Mesendoderm (in vitro differentiated cells): ENCODE data around the gene ENPP5.
A peak's percentile ranks its signal among the peaks of the same experiment; 100 is the strongest.
"Not testable (repeated sequence)": the region's sequence is repeated elsewhere in the genome, so short reads cannot be mapped to it uniquely, and the experiment has no call there.

ENCODE experiments used
- DNase-seq: peaks from one replicate; pipeline ENCODE4 v3.0.0; 2013
- H2AK5ac ChIP-seq: 2 replicates; pipeline ENCODE4 v1.6.1; 2013; ENCODE audit warnings: low read length, inconsistent platforms
- H2BK120ac ChIP-seq: 2 replicates; pipeline ENCODE4 v1.6.1; 2013; ENCODE audit warnings: low read depth, mild to moderate bottlenecking, low read length, moderate library complexity, mixed read lengths
- H2BK15ac ChIP-seq: replicated peaks from 2 replicates; pipeline ENCODE4 v1.6.1; 2013; ENCODE audit warnings: low read depth, mild to moderate bottlenecking, moderate library complexity
- H2BK5ac ChIP-seq: 2 replicates; pipeline ENCODE4 v1.6.1; 2013; ENCODE audit warnings: low read length, inconsistent platforms
- H3K18ac ChIP-seq: 2 replicates; pipeline ENCODE4 v1.6.1; 2013; ENCODE audit warnings: mild to moderate bottlenecking, low read length, mixed read lengths
- H3K23ac ChIP-seq: one replicate; pipeline ENCODE4 v1.6.1; 2013; ENCODE audit warnings: low read length
- H3K27ac ChIP-seq: 2 replicates; pipeline ENCODE4 v1.5.1; 2013; ENCODE audit warnings: low read depth, mild to moderate bottlenecking, inconsistent platforms, low read length, moderate library complexity
- H3K27me3 ChIP-seq: 2 replicates; pipeline ENCODE4 v1.6.1; 2013; ENCODE audit warnings: low read length, control low read depth, mild to moderate bottlenecking, inconsistent platforms; ENCODE audit not compliant: insufficient read depth, poor library complexity
- H3K36me3 ChIP-seq: 2 replicates; pipeline ENCODE4 v1.6.1; 2013; ENCODE audit warnings: low read length, inconsistent platforms; ENCODE audit not compliant: control insufficient read depth, insufficient read depth
- H3K4ac ChIP-seq: one replicate; pipeline ENCODE4 v1.6.1; 2013; ENCODE audit warnings: low read depth, mild to moderate bottlenecking, low read length, moderate library complexity
- H3K4me1 ChIP-seq: 2 replicates; pipeline ENCODE4 v1.6.1; 2013; ENCODE audit warnings: low read depth, low read length, inconsistent platforms; ENCODE audit not compliant: control insufficient read depth
- H3K4me2 ChIP-seq: 2 replicates; pipeline ENCODE4 v1.6.1; 2013; ENCODE audit warnings: low read length
- H3K4me3 ChIP-seq: 2 replicates; pipeline ENCODE4 v1.5.1; 2013; ENCODE audit warnings: mild to moderate bottlenecking, low read length
- H3K56ac ChIP-seq: one replicate; pipeline ENCODE4 v1.6.1; 2013; ENCODE audit warnings: low read length
- H3K79me1 ChIP-seq: 2 replicates; pipeline ENCODE4 v1.6.1; 2013; ENCODE audit warnings: low read length, inconsistent platforms
- H3K79me2 ChIP-seq: 2 replicates; pipeline ENCODE4 v1.6.1; 2013; ENCODE audit warnings: mild to moderate bottlenecking, low read length; ENCODE audit not compliant: control insufficient read depth, insufficient read depth
- H3K9ac ChIP-seq: 2 replicates; pipeline ENCODE4 v1.6.1; 2013; ENCODE audit warnings: low read length, inconsistent platforms
- H4K5ac ChIP-seq: one replicate; pipeline ENCODE4 v1.6.1; 2013; ENCODE audit warnings: low read length
- H4K8ac ChIP-seq: one replicate; pipeline ENCODE4 v1.6.1; 2013; ENCODE audit warnings: low read depth, mild to moderate bottlenecking, control low read depth, low read length, moderate library complexity
- WGBS: extraction: QIAGEN DNeasy Blood & Tissue Kit; methylation state at CpG from one replicate; pipeline ENCODE4 v1.1.7; 2013; ENCODE audit warnings: low lambda C conversion rate, missing lambda C conversion rate; ENCODE audit not compliant: insufficient coverage; ENCODE audit errors: extremely low coverage; 5-methylcytosine and 5-hydroxymethylcytosine counted together

The ENPP5 gene

DNA sequence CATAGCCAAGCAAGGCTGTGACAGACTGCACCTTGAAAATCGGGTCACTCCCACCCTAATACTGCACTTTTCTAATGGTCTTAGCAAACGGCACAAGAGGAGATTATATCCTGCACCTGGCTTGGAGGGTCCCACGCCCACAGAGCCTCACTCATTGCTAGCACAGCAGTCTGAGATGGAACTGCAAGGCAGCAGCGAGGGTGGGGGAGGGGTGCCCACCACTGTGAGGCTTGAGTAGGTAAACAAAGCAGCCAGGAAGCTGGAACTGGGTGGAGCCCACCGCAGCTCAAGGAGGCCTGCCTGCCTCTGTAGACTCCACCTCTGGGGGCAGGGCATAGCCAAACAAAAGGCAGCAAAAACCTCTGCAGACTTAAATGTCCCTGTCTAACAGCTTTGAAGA is 51.1 kb downstream of the ENPP5 start:
- not testable (repeated sequence) for H2BK15ac ChIP-seq, H3K18ac ChIP-seq, H3K4ac ChIP-seq, H3K4me1 ChIP-seq, H3K4me3 ChIP-seq, H3K56ac ChIP-seq, H3K27me3 ChIP-seq, H3K79me2 ChIP-seq, H3K4me2 ChIP-seq, H4K8ac ChIP-seq, H4K5ac ChIP-seq, H2AK5ac ChIP-seq, H3K23ac ChIP-seq, H3K36me3 ChIP-seq, DNase-seq, H3K9ac ChIP-seq, H2BK5ac ChIP-seq, H3K27ac ChIP-seq, H3K79me1 ChIP-seq, H2BK120ac ChIP-seq
- WGBS, result no CpG with 5 or more reads among the region's 5 CpGs

DNA sequence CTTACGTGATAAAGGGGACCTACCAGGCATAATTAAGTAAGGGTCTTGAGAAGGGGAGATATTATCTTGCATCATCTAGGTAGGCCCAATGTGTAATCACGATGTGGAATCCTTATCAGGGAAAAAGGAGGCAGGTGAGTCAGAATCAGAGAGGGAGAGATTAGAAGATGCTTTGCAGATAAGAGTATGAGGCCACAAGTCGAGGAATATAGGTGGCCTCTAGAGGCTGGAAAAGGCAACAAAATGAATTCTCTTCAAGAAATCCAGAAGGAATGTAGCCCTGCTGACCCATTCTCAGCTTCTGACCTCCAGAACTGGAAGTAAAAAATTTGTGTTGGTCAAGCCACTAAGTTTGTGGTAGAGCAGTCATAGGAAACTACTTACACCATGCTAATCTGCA is 51.9 kb downstream of the ENPP5 start:
- Histone ChIP-seq H3K27me3 (no peaks in the 10 kb centered on the region), H3K56ac (no peak overlapping the region), H2AK5ac (no peak overlapping the region), H2BK15ac (no peak overlapping the region), H3K4me2 (no peak overlapping the region), H2BK120ac (no peak overlapping the region), H3K36me3 (no peaks in the 10 kb centered on the region), H3K4me3 (no peak overlapping the region), H3K79me2 (no peaks in the 10 kb centered on the region), H4K8ac (no peak overlapping the region), H3K18ac (no peak overlapping the region), H2BK5ac (no peak overlapping the region), H3K4me1 (no peaks in the 10 kb centered on the region), H3K79me1 (no peaks in the 10 kb centered on the region), H3K9ac (no peak overlapping the region), H3K27ac (no peak overlapping the region), H3K4ac (no peak overlapping the region), H4K5ac (no peak overlapping the region), H3K23ac (no peak overlapping the region)
- WGBS, result no CpG with 5 or more reads among the region's 3 CpGs
- DNase-seq, result no peak

- no peaks in the 10 kb centered on the region for H3K4me1 ChIP-seq
- no peak overlapping the region for H2BK120ac ChIP-seq
- no peak overlapping the region for H3K18ac ChIP-seq
- no peak for DNase-seq
- H3K27ac ChIP-seq, result no peak overlapping the region
- no CpG with 5 or more reads among the region's 1 CpG for WGBS
- H3K4me2 ChIP-seq, result no peak overlapping the region
- H3K56ac ChIP-seq, result no peak overlapping the region
- no peak overlapping the region for H2BK5ac ChIP-seq
- no peak overlapping the region for H2AK5ac ChIP-seq
- no peak overlapping the region for H3K4me3 ChIP-seq
- no peaks in the 10 kb centered on the region for H3K79me2 ChIP-seq
- H4K8ac ChIP-seq, result no peak overlapping the region
- H3K23ac ChIP-seq, result no peak overlapping the region
- no peak overlapping the region for H2BK15ac ChIP-seq
- H3K27me3 ChIP-seq, result no peaks in the 10 kb centered on the region
- no peak overlapping the region for H3K9ac ChIP-seq
- H4K5ac ChIP-seq, result no peak overlapping the region
- no peak overlapping the region for H3K4ac ChIP-seq
- H3K79me1 ChIP-seq, result no peaks in the 10 kb centered on the region
- no peaks in the 10 kb centered on the region for H3K36me3 ChIP-seq
Measured at GRCh38 chr6:46118157-46118556, 52.6 kb downstream of the ENPP5 start.

DNA sequence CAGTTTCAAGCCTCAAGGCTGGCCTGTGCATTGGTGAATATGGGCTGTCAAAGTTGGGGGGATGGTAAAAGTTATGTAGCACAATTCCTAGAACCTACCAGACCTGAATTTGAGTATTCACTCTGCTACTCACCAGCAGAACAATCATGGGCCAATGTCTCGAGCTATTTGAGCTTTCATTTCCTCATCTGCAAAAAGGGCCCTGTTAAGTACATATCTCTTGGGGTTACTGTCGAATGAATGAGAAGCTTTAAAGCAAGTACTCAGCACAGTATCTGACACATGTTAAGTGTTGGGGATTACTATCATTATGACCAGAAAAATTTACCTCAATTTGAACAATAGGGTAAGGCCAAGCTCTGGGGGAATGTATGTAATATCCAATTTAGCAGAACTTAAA is 54.5 kb downstream of the ENPP5 start:
- H2BK15ac ChIP-seq, result no peak overlapping the region
- H3K4me3 ChIP-seq, result no peak overlapping the region
- H3K79me2 ChIP-seq, result no peaks in the 10 kb centered on the region
- no peak overlapping the region for H2BK120ac ChIP-seq
- no peaks in the 10 kb centered on the region for H3K27me3 ChIP-seq
- H3K56ac ChIP-seq, result no peak overlapping the region
- H3K27ac ChIP-seq, result no peak overlapping the region
- no peaks in the 10 kb centered on the region for H3K36me3 ChIP-seq
- no peak for DNase-seq
- no CpG with 5 or more reads among the region's 2 CpGs for WGBS
- H3K18ac ChIP-seq, result no peak overlapping the region
- H2BK5ac ChIP-seq, result no peak overlapping the region
- no peak overlapping the region for H4K5ac ChIP-seq
- H4K8ac ChIP-seq, result no peak overlapping the region
- H3K23ac ChIP-seq, result no peak overlapping the region
- H3K4me2 ChIP-seq, result no peak overlapping the region
- H2AK5ac ChIP-seq, result no peak overlapping the region
- H3K79me1 ChIP-seq, result no peaks in the 10 kb centered on the region
- no peak overlapping the region for H3K9ac ChIP-seq
- H3K4me1 ChIP-seq, result no peaks in the 10 kb centered on the region
- H3K4ac ChIP-seq, result no peak overlapping the region

- H3K4ac ChIP-seq, result no peak overlapping the region
- no peak overlapping the region for H3K18ac ChIP-seq
- no peak overlapping the region for H3K4me2 ChIP-seq
- no peak overlapping the region for H3K23ac ChIP-seq
- no peak overlapping the region for H4K8ac ChIP-seq
- no peaks in the 10 kb centered on the region for H3K79me1 ChIP-seq
- H3K27me3 ChIP-seq, result no peaks in the 10 kb centered on the region
- H3K4me1 ChIP-seq, result no peaks in the 10 kb centered on the region
- H3K36me3 ChIP-seq, result no peaks in the 10 kb centered on the region
- no CpG with 5 or more reads among the region's 1 CpG for WGBS
- no peaks in the 10 kb centered on the region for H3K79me2 ChIP-seq
- no peak overlapping the region for H2AK5ac ChIP-seq
- no peak overlapping the region for H2BK5ac ChIP-seq
- H2BK120ac ChIP-seq, result no peak overlapping the region
- no peak overlapping the region for H4K5ac ChIP-seq
- no peak overlapping the region for H3K27ac ChIP-seq
- no peak for DNase-seq
- no peak overlapping the region for H3K4me3 ChIP-seq
- no peak overlapping the region for H3K9ac ChIP-seq
- H2BK15ac ChIP-seq, result no peak overlapping the region
- no peak overlapping the region for H3K56ac ChIP-seq
Measured at GRCh38 chr6:46115634-46116033, 55.1 kb downstream of the ENPP5 start.

DNA sequence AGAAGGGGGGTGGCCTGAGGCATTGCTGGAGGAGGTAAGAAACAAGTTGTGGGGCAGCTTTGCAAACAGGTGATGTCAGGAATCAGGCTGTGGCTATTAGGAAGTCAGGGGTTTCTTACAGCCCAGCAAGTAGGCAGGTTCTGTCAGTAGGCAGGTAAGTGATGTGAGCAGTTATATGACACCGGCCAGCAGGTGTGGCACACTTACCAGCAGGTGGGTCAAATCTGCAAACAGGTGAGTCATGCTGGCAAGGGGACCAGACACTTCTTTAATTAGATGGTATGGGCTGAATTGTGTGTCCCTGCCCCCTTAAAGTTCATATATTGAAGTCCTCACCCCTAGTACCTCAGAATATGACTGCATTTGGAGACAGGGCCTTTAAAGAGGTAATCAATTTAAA is 57.4 kb downstream of the ENPP5 start:
- Histone ChIP-seq H4K5ac (no peak overlapping the region), H3K36me3 (no peaks in the 10 kb centered on the region), H3K18ac (no peak overlapping the region), H3K27me3 (no peaks in the 10 kb centered on the region), H4K8ac (no peak overlapping the region), H3K4ac (no peak overlapping the region), H3K4me1 (no peaks in the 10 kb centered on the region), H3K79me2 (no peaks in the 10 kb centered on the region), H3K4me2 (no peak overlapping the region), H3K9ac (no peak overlapping the region), H3K23ac (no peak overlapping the region), H3K56ac (no peak overlapping the region), H3K4me3 (no peak overlapping the region), H2BK120ac (no peak overlapping the region), H2AK5ac (no peak overlapping the region), H3K79me1 (no peaks in the 10 kb centered on the region), H2BK5ac (no peak overlapping the region), H2BK15ac (no peak overlapping the region), H3K27ac (no peak overlapping the region)
- DNase-seq, result peak; percentile 10
- WGBS, result no CpG with 5 or more reads among the region's 1 CpG
